Measurements from ENCODE around the gene HMCES. TPM values are rescaled to one million over a fixed set of nuclear protein-coding genes. Genes with fewer than 3 reads are reported as not detected.

Gene HMCES
- polyA plus RNA-seq, 1 of the 3 experiments (the other 2 are of a cell fraction), result 32.4 TPM

- Histone ChIP-seq H3K9ac (no peak overlapping the region), H3K27me3 (ENCODE audit: insufficient read depth) (no peaks in the 10 kb centered on the region), H3K9me2 (no peaks in the 10 kb centered on the region), H3F3A (replicated peaks; ENCODE audit: insufficient read depth) (no peaks in the 10 kb centered on the region), H2AFZ (ENCODE audit: low read depth) (no peak overlapping the region), H3K27ac (ENCODE audit: low read depth in 2 of 2, low read length in 1 of 2) (no peak overlapping the region), H3K4me3 (ENCODE audit: low read depth in 2 of 2, low read length in 1 of 2) (no peak overlapping the region), H4K20me1 (ENCODE audit: insufficient read depth) (no peaks in the 10 kb centered on the region), H3K4me1 (ENCODE audit: control insufficient read depth in 1 of 2, insufficient read depth in 2 of 2, low read depth in 1 of 2, low read length in 1 of 2) (no peaks in the 10 kb centered on the region), H3K79me2 (ENCODE audit: insufficient read depth) (no peaks in the 10 kb centered on the region), H3K36me3 (replicated peaks in 1 of 2; ENCODE audit: control insufficient read depth in 1 of 2, insufficient read depth in 2 of 2, low read length in 1 of 2) (no peaks in the 10 kb centered on the region), H3K4me2 (no peak overlapping the region), H3K9me3 (no peaks in the 10 kb centered on the region)
- 75% methylated on average over 4 of the region's 12 CpGs for whole genome bisulfite sequencing (ENCODE audit: low lambda C conversion rate)
- TF ChIP-seq NFIC (IDR thresholded peaks at IDR 0.05; ENCODE audit: borderline replicate concordance) (no peak), POLR2AphosphoS5 (IDR thresholded peaks at IDR 0.05; ENCODE audit: low read depth, low read length) (no peak), FOSL2 (IDR thresholded peaks at IDR 0.05; ENCODE audit: borderline replicate concordance, low read depth) (no peak), EP300 (IDR thresholded peaks at IDR 0.05; ENCODE audit: borderline replicate concordance in 1 of 2, low read depth in 1 of 2, low read length in 1 of 2) (no peak), CHD2 (IDR thresholded peaks at IDR 0.05; ENCODE audit: low read length, partially characterized antibody) (no peak), SMC3 (IDR thresholded peaks at IDR 0.05; ENCODE audit: low read depth, low read length) (no peak), TAF1 (IDR thresholded peaks at IDR 0.05; ENCODE audit: borderline replicate concordance, low read depth, low read length) (no peak), RXRA (IDR thresholded peaks at IDR 0.05; ENCODE audit: borderline replicate concordance, low read depth) (no peak), MEF2A (IDR thresholded peaks at IDR 0.05; ENCODE audit: borderline replicate concordance, low read depth) (no peak), TEAD4 (IDR thresholded peaks at IDR 0.05; ENCODE audit: borderline replicate concordance, insufficient read depth) (no peak), ELF1 (IDR thresholded peaks at IDR 0.05) (no peak), SIN3A (IDR thresholded peaks at IDR 0.05; ENCODE audit: borderline replicate concordance, low read depth, low read length) (no peak), ZBTB33 (IDR thresholded peaks at IDR 0.05; ENCODE audit: borderline replicate concordance, low read depth) (no peak)
- ChIA-PET POLR2A (no interaction called here), CTCF (interaction anchor here (1.2 kb wide), 1 partner anchor 24 kb away, joined by 3 read pairs; no protein-coding TSS in a partner anchor)
- no peak for DNase-seq
Observed at GRCh38 chr3:129323651-129324294, 45.1 kb downstream of the HMCES start.

- no peaks in the 10 kb centered on the region for H3K36me3 ChIP-seq (replicated peaks in 1 of 2; ENCODE audit: control insufficient read depth in 1 of 2, insufficient read depth in 2 of 2, low read length in 1 of 2)
- H4K20me1 ChIP-seq (ENCODE audit: insufficient read depth), result no peaks in the 10 kb centered on the region
- no peaks in the 10 kb centered on the region for H3K9me3 ChIP-seq
- no peak overlapping the region for H3K9ac ChIP-seq
- ChIA-PET POLR2A (interaction anchor here (2.0 kb wide), 1 partner anchor 9 kb away, joined by 6 read pairs; a partner anchor contains a TSS), CTCF (interaction anchor here (1.2 kb wide), 1 partner anchor 23 kb away, joined by 3 read pairs; no protein-coding TSS in a partner anchor)
- H3K9me2 ChIP-seq, result no peaks in the 10 kb centered on the region
- no peak for DNase-seq
- no peak for TF ChIP-seq FOXJ3 (CRISPR knock-in tag; IDR thresholded peaks at IDR 0.05)
- no peak for TF ChIP-seq TAF1 (IDR thresholded peaks at IDR 0.05; ENCODE audit: borderline replicate concordance, low read depth, low read length)
- TF ChIP-seq RXRA (IDR thresholded peaks at IDR 0.05; ENCODE audit: borderline replicate concordance, low read depth), result no peak
- no peak for TF ChIP-seq MAX (IDR thresholded peaks at IDR 0.05; ENCODE audit: low read depth)
- H3K27me3 ChIP-seq (ENCODE audit: insufficient read depth), result no peaks in the 10 kb centered on the region
- H2AFZ ChIP-seq (ENCODE audit: low read depth), result no peak overlapping the region
- 100% methylated on average over 4 of the region's 12 CpGs for WGBS (ENCODE audit: low lambda C conversion rate)
- H3K79me2 ChIP-seq (ENCODE audit: insufficient read depth), result no peaks in the 10 kb centered on the region
- no peak overlapping the region for H3K27ac ChIP-seq (ENCODE audit: low read depth in 2 of 2, low read length in 1 of 2)
- no peaks in the 10 kb centered on the region for H3K4me1 ChIP-seq (ENCODE audit: control insufficient read depth in 1 of 2, insufficient read depth in 2 of 2, low read depth in 1 of 2, low read length in 1 of 2)
- H3K4me2 ChIP-seq, result no peak overlapping the region
- no peak overlapping the region for H3K4me3 ChIP-seq (ENCODE audit: low read depth in 2 of 2, low read length in 1 of 2)
- no peaks in the 10 kb centered on the region for H3F3A ChIP-seq (replicated peaks; ENCODE audit: insufficient read depth)
Observed at GRCh38 chr3:129324855-129325254, 46.2 kb downstream of the HMCES start.
